Pancreas (tissue), 10 donors: ENCODE results near the gene GIMAP8. TPM values are rescaled to one million over a fixed set of nuclear protein-coding genes. Genes with fewer than 3 reads are reported as not detected.

Source experiments
- ATAC-seq, 4 donors: fragments of 200-7000 bp; cut with Tn5 transposase; one replicate each; pipeline versions ENCODE4 v1.8.0 to v1.9.1; 2020; ENCODE audit warnings: mild to moderate bottlenecking in 4 of 4, moderate library complexity in 4 of 4
- DNase-seq, 6 donors: peaks; one replicate each; pipeline ENCODE4 v3.0.0-alpha.2; 2020
- FAIRE-seq: peaks from 2 replicates; lab custom pipeline; 2012; peaks lifted over from hg19 to GRCh38; lab: Jason Lieb, UNC
- H3K27ac ChIP-seq, 4 donors: fragments of 200-600 bp; sonication (generic); 1 replicate in 3 of 4; 2 replicates in 1 of 4; pipeline versions ENCODE4 v1.5.0 to v1.8.0; 2020
- H3K27me3 ChIP-seq, 4 donors: fragments of 200-600 bp; one replicate each; pipeline ENCODE4 v1.8.0; 2021
- H3K36me3 ChIP-seq, 3 donors: fragments of 200-600 bp; sonication (generic) in 1 of 3; one replicate each; pipeline versions ENCODE4 v1.5.0 to v1.8.0; 2020 to 2021
- H3K4me1 ChIP-seq, 3 donors: fragments of 200-600 bp; one replicate each; pipeline ENCODE4 v1.8.0; 2021
- H3K4me3 ChIP-seq, 4 donors: fragments of 200-600 bp; sonication (generic) in 2 of 4; one replicate each; pipeline versions ENCODE4 v1.5.0 to v1.8.0; 2020 to 2021
- H3K9me3 ChIP-seq, 4 donors: fragments of 200-600 bp; one replicate each; pipeline ENCODE4 v1.8.0; 2021
- WGBS, 2 donors: extraction: QIAGEN DNeasy Blood & Tissue Kit; methylation state at CpG; one replicate each; pipeline ENCODE4 v1.1.7; 2013; 5-methylcytosine and 5-hydroxymethylcytosine counted together
- intact Hi-C, 3 donors: fragments of 100-400 bp; cut with DNase I; formaldehyde crosslinking; loops; one replicate each; pipeline versions ENCODE4 v1.11.1 to v1.14.2; 2022
- polyA plus RNA-seq, 2 donors: library from polyadenylated mRNA; stranded (reverse); fragments of 200-250 nt; gene quantifications; one replicate each; pipeline ENCODE4 v1.2.3, GENCODE V29; 2013
- total RNA-seq, 6 donors: library from RNA; stranded (reverse); fragmentation: NEBNext Ultra II Directional in 4 of 6; extraction: Animal tissue kit (Norgen Biotek cat#: 25700) in 4 of 6; gene quantifications; one replicate each; pipeline versions ENCODE4 v1.2.1 to v1.2.4, GENCODE V29; 2021 to 2023
- TF ChIP-seq, protein P1 (sequence below), 4 donors: fragments of 200-600 bp; sonication (generic) in 3 of 4; IDR thresholded peaks; one replicate each; pipeline versions ENCODE4 v1.5.0 to v1.8.0; 2021; ENCODE audit warnings: antibody characterized with exemption in 4 of 4
- donor health status: healthy with polysubstance abuse.
- donor health status: DM: no; HTN: no; CAD: no; lungs with moderate emphysema.
- donor health status: DM: no; HTN: no; CAD: no.
- donor health status: control.
- donor health status: control.
- donor health status: Bipolar disorder and iron deficiency.
- donor health status: DM: yes; HTN: yes; CAD: no.
- donor health status: DM: no; HTN: no; CAD: no.
- donor health status: DM: no; HTN: no; CAD: no.
- donor health status: DM: yes; HTN: yes; CAD: no.

GIMAP8 gene
- total and polyA plus RNA-seq, 8 donors = 0.75 to 5.9 (median 2.2) TPM

DNA sequence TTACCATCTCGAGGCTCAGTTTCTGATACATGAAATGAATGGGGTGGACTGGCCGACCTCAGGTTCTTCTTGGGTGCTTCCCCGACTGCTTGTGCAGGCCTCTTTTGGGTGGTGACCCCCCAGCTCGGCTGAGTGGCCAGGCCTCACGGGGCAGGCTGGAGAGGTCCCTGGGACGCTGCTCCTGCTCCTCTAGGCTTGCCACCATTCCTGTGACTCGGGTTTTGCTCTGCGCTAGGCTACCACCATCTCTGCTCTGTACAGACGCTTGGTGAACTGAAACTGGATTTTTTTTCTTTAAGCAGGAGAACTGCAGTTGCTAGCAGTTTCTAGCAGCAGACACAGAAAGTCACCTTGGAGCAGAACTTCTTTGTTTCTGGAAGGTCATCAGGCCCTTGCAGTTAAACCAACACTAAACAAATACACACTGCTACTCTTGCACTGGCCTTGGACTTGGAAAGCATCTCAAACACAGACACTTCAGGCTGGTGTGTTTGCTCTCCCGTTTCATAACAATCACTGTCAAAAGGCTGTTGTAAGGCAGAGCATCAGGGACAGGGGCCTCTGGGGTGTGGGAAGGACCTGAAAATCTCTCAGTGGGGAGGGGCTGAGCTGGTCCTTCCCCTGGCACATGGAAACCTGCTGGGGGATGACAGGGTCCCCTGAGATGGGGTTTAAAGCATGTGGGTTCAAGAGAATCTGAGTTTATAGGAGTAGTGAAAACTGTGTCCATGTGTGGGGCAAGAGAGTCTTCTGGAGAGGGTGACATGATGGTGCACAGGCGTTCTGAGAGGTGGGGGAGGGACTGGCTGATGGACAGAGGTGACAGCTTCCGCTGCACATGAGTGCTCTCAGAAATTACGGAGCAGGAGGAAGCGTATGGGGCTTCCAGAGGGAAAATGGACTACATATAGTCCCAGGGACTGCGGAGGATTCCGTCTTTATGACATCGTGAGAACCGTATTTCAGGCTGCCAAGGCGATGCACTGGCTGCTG, 35.0 kb upstream of the GIMAP8 start:
- WGBS, 2 donors = 84 to 86% methylated on average over 19 of the region's 19 CpGs
- peaks cover 0 to 3% (median 0%) of the 10 kb centered on the region in 3 donors for H3K36me3 ChIP-seq
- DNase-seq (peak in 1 of 6 donors; percentile 35), FAIRE-seq (no peak), ATAC-seq (no peak)
- H3K27ac ChIP-seq = no peak overlapping the region
- H3K27me3 ChIP-seq = no peaks in the 10 kb centered on the region
- H3K9me3 ChIP-seq = no peaks in the 10 kb centered on the region
- H3K4me1 ChIP-seq = no peaks in the 10 kb centered on the region
- intact Hi-C loops = no loop called here
- TF ChIP-seq, protein P1, sequence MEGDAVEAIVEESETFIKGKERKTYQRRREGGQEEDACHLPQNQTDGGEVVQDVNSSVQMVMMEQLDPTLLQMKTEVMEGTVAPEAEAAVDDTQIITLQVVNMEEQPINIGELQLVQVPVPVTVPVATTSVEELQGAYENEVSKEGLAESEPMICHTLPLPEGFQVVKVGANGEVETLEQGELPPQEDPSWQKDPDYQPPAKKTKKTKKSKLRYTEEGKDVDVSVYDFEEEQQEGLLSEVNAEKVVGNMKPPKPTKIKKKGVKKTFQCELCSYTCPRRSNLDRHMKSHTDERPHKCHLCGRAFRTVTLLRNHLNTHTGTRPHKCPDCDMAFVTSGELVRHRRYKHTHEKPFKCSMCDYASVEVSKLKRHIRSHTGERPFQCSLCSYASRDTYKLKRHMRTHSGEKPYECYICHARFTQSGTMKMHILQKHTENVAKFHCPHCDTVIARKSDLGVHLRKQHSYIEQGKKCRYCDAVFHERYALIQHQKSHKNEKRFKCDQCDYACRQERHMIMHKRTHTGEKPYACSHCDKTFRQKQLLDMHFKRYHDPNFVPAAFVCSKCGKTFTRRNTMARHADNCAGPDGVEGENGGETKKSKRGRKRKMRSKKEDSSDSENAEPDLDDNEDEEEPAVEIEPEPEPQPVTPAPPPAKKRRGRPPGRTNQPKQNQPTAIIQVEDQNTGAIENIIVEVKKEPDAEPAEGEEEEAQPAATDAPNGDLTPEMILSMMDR (IDR thresholded peaks at IDR 0.05) = no peak
- H3K4me3 ChIP-seq = no peak overlapping the region

DNA sequence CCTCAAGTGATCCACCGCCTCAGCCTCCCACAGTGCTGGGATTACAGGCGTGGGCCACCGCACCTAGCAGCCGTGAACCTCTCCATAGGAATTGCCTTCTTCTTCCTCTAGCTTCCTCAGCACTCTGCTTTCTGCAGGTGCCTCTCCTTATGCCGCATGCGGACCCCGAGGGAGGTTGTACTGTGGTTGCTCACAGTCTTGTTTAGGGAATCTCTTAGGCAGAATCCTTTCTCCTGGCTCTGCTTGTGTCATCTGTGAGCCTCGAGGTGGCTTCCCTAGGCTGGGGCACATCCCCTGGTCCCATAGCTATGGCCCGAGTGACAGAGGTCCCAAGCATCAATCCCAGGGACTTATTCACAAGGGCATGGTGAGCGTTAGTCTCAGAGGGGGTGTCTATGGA, 33.2 kb upstream of the GIMAP8 start:
- no peak for ATAC-seq
- H3K4me1 ChIP-seq = no peaks in the 10 kb centered on the region
- H3K36me3 ChIP-seq = no peaks in the 10 kb centered on the region
- H3K27me3 ChIP-seq = no peaks in the 10 kb centered on the region
- intact Hi-C loops = no loop called here
- H3K27ac ChIP-seq = no peak overlapping the region
- H3K9me3 ChIP-seq = no peaks in the 10 kb centered on the region
- WGBS, 2 donors = 90 to 95% methylated on average over 10 of the region's 10 CpGs
- DNase-seq = no peak
- no peak overlapping the region for H3K4me3 ChIP-seq
- FAIRE-seq = no peak
- TF ChIP-seq, protein P1 (IDR thresholded peaks at IDR 0.05) = no peak

DNA sequence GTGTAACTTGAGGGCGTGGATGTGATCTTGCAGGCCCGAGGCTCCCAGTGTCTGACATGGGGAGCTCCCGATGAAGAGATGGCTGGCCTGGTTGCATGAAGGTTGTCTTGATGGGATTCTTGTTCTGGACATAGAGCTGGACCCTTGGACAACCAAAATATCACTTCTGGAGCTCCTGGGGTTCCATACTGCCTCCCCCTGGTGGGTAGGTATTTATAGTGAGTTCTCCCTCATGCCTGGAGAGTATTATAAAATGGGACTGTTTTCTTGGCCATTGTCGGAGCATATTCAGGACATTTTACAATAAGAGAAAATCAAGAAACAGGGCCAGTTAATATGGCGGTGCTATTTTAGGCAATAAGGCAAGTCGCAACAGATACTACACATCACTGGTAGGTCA, 32.6 kb upstream of the GIMAP8 start:
- no peaks in the 10 kb centered on the region for H3K36me3 ChIP-seq
- no peaks in the 10 kb centered on the region for H3K27me3 ChIP-seq
- H3K27ac ChIP-seq = no peak overlapping the region
- no peak for ATAC-seq
- TF ChIP-seq, protein P1 (IDR thresholded peaks at IDR 0.05) = no peak
- DNase-seq = no peak
- no peaks in the 10 kb centered on the region for H3K4me1 ChIP-seq
- no peak for FAIRE-seq
- intact Hi-C loops = no loop called here
- H3K9me3 ChIP-seq = no peaks in the 10 kb centered on the region
- 89 to 93% methylated on average over 6 of the region's 6 CpGs for WGBS, 2 donors
- H3K4me3 ChIP-seq = no peak overlapping the region

GRCh38 chr7:150420242-150420641, 30.2 kb upstream of the GIMAP8 start:
- no peak for ATAC-seq
- 65 to 76% methylated on average over 2 of the region's 2 CpGs for WGBS, 2 donors

More at GRCh38 chr7:150420242-150420641, 30.2 kb upstream of the GIMAP8 start:
- no peak overlapping the region for H3K4me3 ChIP-seq
- TF ChIP-seq, protein P1 (IDR thresholded peaks at IDR 0.05) = no peak
- H3K9me3 ChIP-seq = no peaks in the 10 kb centered on the region
- DNase-seq (peak in 1 of 6 donors; percentile 3), FAIRE-seq (no peak)
- no peaks in the 10 kb centered on the region for H3K36me3 ChIP-seq
- no peak overlapping the region for H3K27ac ChIP-seq
- H3K27me3 ChIP-seq = no peaks in the 10 kb centered on the region
- intact Hi-C loops = no loop called here
- H3K4me1 ChIP-seq = no peaks in the 10 kb centered on the region
